K562 (cell line): ENCODE results near the gene MYL6B. TPM values are rescaled to one million over a fixed set of nuclear protein-coding genes. Genes with fewer than 3 reads are reported as not detected.

Experiments used
- ARID2 ChIP-seq: fragments of 450-650 bp; IDR thresholded peaks from 2 replicates; pipeline ENCODE4 v1.6.1; 2017; ENCODE audit warnings: antibody characterized with exemption, mild to moderate bottlenecking
- CBFA2T3 ChIP-seq: fragments of 450-650 bp; IDR thresholded peaks from 2 replicates; pipeline ENCODE4 v1.6.1; 2017
- CHD2 ChIP-seq: IDR thresholded peaks from 2 replicates; pipeline ENCODE4 v1.6.1; 2011; ENCODE audit warnings: low read depth, low read length
- CREM ChIP-seq: IDR thresholded peaks from 2 replicates; pipeline ENCODE4 v1.6.1; 2014; ENCODE audit warnings: antibody characterized with exemption, low read depth
- CXXC5 ChIP-seq: fragments of 250-450 bp; sonication (Bioruptor Pico); IDR thresholded peaks from 2 replicates; pipeline ENCODE4 v1.8.0; 2022; ENCODE audit warnings: inconsistent platforms, mild to moderate bottlenecking, moderate library complexity
- E2F8 ChIP-seq: fragments of 450-650 bp; IDR thresholded peaks from 2 replicates; pipeline ENCODE4 v1.7.1; 2018; ENCODE audit warnings: mild to moderate bottlenecking, low read depth; ENCODE audit not compliant: partially characterized antibody
- EGR1 ChIP-seq: fragments of 450-650 bp; conservative IDR thresholded peaks from 2 replicates; pipeline ENCODE4 v1.6.1; 2017; ENCODE audit warnings: mild to moderate bottlenecking
- EP300 ChIP-seq: IDR thresholded peaks from 2 replicates; pipeline ENCODE4 v1.6.1; 2012; ENCODE audit warnings: low read length, improper control_type of control experiment
- FOXK2 ChIP-seq, 2 experiments: fragments of 450-650 bp; IDR thresholded peaks in 1 of 2; conservative IDR thresholded peaks in 1 of 2; 2 replicates each; pipeline ENCODE4 v1.6.1; 2016; ENCODE audit warnings: low read depth in 2 of 2, mild to moderate bottlenecking in 1 of 2
- GABPB1 ChIP-seq: sonication (generic); formaldehyde crosslinking; IDR thresholded peaks from 2 replicates; pipeline ENCODE4 v1.8.0; 2022; ENCODE audit warnings: mild to moderate bottlenecking, missing genetic modification reagents
- GATAD2B ChIP-seq: fragments of 450-650 bp; IDR thresholded peaks from 2 replicates; pipeline ENCODE4 v1.6.1; 2017; ENCODE audit warnings: mild to moderate bottlenecking, borderline replicate concordance
- HCFC1 ChIP-seq: IDR thresholded peaks from 2 replicates; pipeline ENCODE4 v1.6.1; 2012; ENCODE audit warnings: low read depth, low read length, improper control_type of control experiment
- HDAC1 ChIP-seq, 2 experiments: fragments of 450-650 bp; IDR thresholded peaks; 2 replicates each; pipeline ENCODE4 v1.6.1; 2016 to 2017; ENCODE audit warnings: inconsistent platforms in 1 of 2, mild to moderate bottlenecking in 1 of 2, moderate library complexity in 1 of 2
- HDAC2 ChIP-seq: fragments of 450-650 bp; IDR thresholded peaks from 2 replicates; pipeline ENCODE4 v1.6.1; 2016; ENCODE audit warnings: mild to moderate bottlenecking
- HMGN3 ChIP-seq: IDR thresholded peaks from 2 replicates; pipeline ENCODE4 v1.6.1; 2011; ENCODE audit warnings: borderline replicate concordance, low read depth, mild to moderate bottlenecking, mixed read lengths, low read length; ENCODE audit not compliant: insufficient read length; ENCODE audit errors: extremely low read depth
- JUN ChIP-seq, 2 experiments: sonication (generic) in 1 of 2; formaldehyde crosslinking in 1 of 2; IDR thresholded peaks; 2 replicates each; pipeline versions ENCODE4 v1.6.1 to v1.8.0; 2012 to 2022; ENCODE audit warnings: borderline replicate concordance in 2 of 2, mild to moderate bottlenecking in 2 of 2, improper control_type of control experiment in 1 of 2, low read depth in 1 of 2, low read length in 1 of 2, missing genetic modification reagents in 1 of 2
- KLF1 ChIP-seq: fragments of 450-650 bp; IDR thresholded peaks from 2 replicates; pipeline ENCODE4 v1.6.1; 2016; ENCODE audit warnings: missing genetic modification characterization, missing compliant biosample characterization
- NBN ChIP-seq: fragments of 450-650 bp; IDR thresholded peaks from 2 replicates; pipeline ENCODE4 v1.6.1; 2016; ENCODE audit warnings: low read depth, mild to moderate bottlenecking
- NFRKB ChIP-seq: fragments of 450-650 bp; IDR thresholded peaks from 2 replicates; pipeline ENCODE4 v1.6.1; 2016; ENCODE audit warnings: low read depth
- NR2C1 ChIP-seq, 2 experiments: fragments of 450-650 bp; IDR thresholded peaks; 2 replicates each; pipeline ENCODE4 v1.6.1; 2017; ENCODE audit warnings: mild to moderate bottlenecking in 2 of 2, antibody characterized with exemption in 1 of 2, inconsistent platforms in 1 of 2, missing compliant biosample characterization in 1 of 2, missing genetic modification characterization in 1 of 2
- POLR2H ChIP-seq: IDR thresholded peaks from 2 replicates; pipeline ENCODE4 v1.6.1; 2016; ENCODE audit warnings: missing genetic modification characterization, low read depth, mild to moderate bottlenecking, control low read depth, missing compliant biosample characterization, moderate library complexity
- SIN3A ChIP-seq, 2 experiments: fragments of 150-350 bp in 1 of 2; IDR thresholded peaks; 2 replicates each; pipeline ENCODE4 v1.6.1; 2011 to 2016; ENCODE audit warnings: borderline replicate concordance in 2 of 2, low read depth in 2 of 2, low read length in 2 of 2, mild to moderate bottlenecking in 2 of 2, moderate library complexity in 2 of 2; ENCODE audit not compliant: control insufficient read depth in 1 of 2
- SMAD1 ChIP-seq: fragments of 150-350 bp; IDR thresholded peaks from 2 replicates; pipeline ENCODE4 v1.6.1; 2014; ENCODE audit warnings: low read length, low read depth; ENCODE audit not compliant: partially characterized antibody
- TAF1 ChIP-seq: IDR thresholded peaks from 2 replicates; pipeline ENCODE4 v1.6.1; 2011; ENCODE audit warnings: mild to moderate bottlenecking, low read length, moderate library complexity; ENCODE audit not compliant: insufficient read depth, control insufficient read depth, severe bottlenecking; ENCODE audit errors: extremely low read depth
- YY1 ChIP-seq, 3 experiments: IDR thresholded peaks; 2 replicates each; pipeline ENCODE4 v1.6.1; 2011; ENCODE audit warnings: low read length in 2 of 3, mild to moderate bottlenecking in 2 of 3, moderate library complexity in 2 of 3, borderline replicate concordance in 1 of 3, control low read depth in 1 of 3, low read depth in 1 of 3; ENCODE audit not compliant: insufficient read depth in 3 of 3, insufficient replicate concordance in 2 of 3, control insufficient read depth in 1 of 3, insufficient read length in 1 of 3; ENCODE audit errors: extremely low read depth in 1 of 3
- ZFX ChIP-seq: sonication (generic); formaldehyde crosslinking; IDR thresholded peaks from 2 replicates; pipeline ENCODE4 v1.8.0; 2022; ENCODE audit warnings: mild to moderate bottlenecking, missing genetic modification reagents, moderate library complexity
- polyA plus RNA-seq, 8 experiments: library from polyadenylated mRNA; depleted of rRNA in 4 of 8; stranded (reverse) in 5 of 8; unstranded in 3 of 8; fragments of >200 nt; fragmentation: Nextera tagmentation in 2 of 8; fragmentation: Illumina TruSeq in 1 of 8; extraction: Ambion mirVana in 2 of 8; extraction: Trizol in 1 of 8; gene quantifications; 2 replicates each; pipeline versions ENCODE4 v1.2.1 to v1.2.3, GENCODE V29; 2011 to 2014; ENCODE audit warnings: inconsistent platforms in 1 of 8, missing spikeins in 1 of 8
- total RNA-seq, 7 experiments: library from RNA; depleted of rRNA in 6 of 7; stranded (reverse); fragments of >200 nt in 6 of 7; fragmentation: Illumina TruSeq in 2 of 7; extraction: Trizol in 2 of 7; gene quantifications; 2 replicates each; pipeline versions ENCODE4 v1.2.1 to v1.2.3, GENCODE V29; 2011 to 2021; ENCODE audit warnings: low replicate concordance in 1 of 7

Gene MYL6B
- total and polyA plus RNA-seq, 9 of the 15 experiments (the other 6 are each of a cell fraction or from before 2014, with no cell fraction given), result 42.8 to 77.3 (median 68.6) TPM

- TF ChIP-seq YY1 (IDR thresholded peaks at IDR 0.05; ENCODE audit: borderline replicate concordance in 1 of 3, control insufficient read depth in 1 of 3, extremely low read depth in 1 of 3, insufficient read depth in 3 of 3, insufficient read length in 1 of 3, insufficient replicate concordance in 2 of 3, low read depth in 1 of 3, low read length in 2 of 3), result peak; percentile 47 to 94 (median 88)
- TF ChIP-seq CREM, result peak; percentile 92
- peak; percentile 62 for TF ChIP-seq TAF1
- TF ChIP-seq SIN3A (IDR thresholded peaks at IDR 0.05; ENCODE audit: borderline replicate concordance in 2 of 2, control insufficient read depth in 1 of 2, low read depth in 2 of 2, low read length in 2 of 2), result peak in 1 of 2 experiments; percentile 13; a peak in 2 of 4 replicates
- peak; percentile 79 for TF ChIP-seq CHD2
- TF ChIP-seq FOXK2 (conservative IDR thresholded peaks at IDR 0.05 in 1 of 2, IDR thresholded peaks at IDR 0.05 in 1 of 2; ENCODE audit: low read depth in 2 of 2), result peak; percentile 27 to 60; a peak in 3 of 4 replicates
- no peak for TF ChIP-seq CBFA2T3
- TF ChIP-seq SMAD1, result peak; percentile 30
- no peak for TF ChIP-seq ARID2
- TF ChIP-seq HDAC2, result 0 out of 2 replicates have a peak, but pooled peaks have one; percentile 12
- peak; percentile 43 for TF ChIP-seq E2F8
- TF ChIP-seq NR2C1 (IDR thresholded peaks at IDR 0.05), result peak; percentile 90
- peak; percentile 92 for TF ChIP-seq NR2C1 (tag; IDR thresholded peaks at IDR 0.05)
- TF ChIP-seq HMGN3, result peak; percentile 86
- TF ChIP-seq HCFC1, result peak; percentile 94
- TF ChIP-seq EP300, result peak; percentile 69; the same call in 1 of the 2 replicates
- TF ChIP-seq CXXC5 (CRISPR knock-in tag), result peak; percentile 84
- TF ChIP-seq GABPB1 (CRISPR knock-in tag), result peak; percentile 91
- TF ChIP-seq NFRKB, result peak; percentile 60
- TF ChIP-seq ZFX (CRISPR knock-in tag), result peak; percentile 74
- peak; percentile 73 for TF ChIP-seq EGR1
- peak; percentile 45; the same call in 1 of the 2 replicates for TF ChIP-seq NBN
- peak; percentile 78; the same call in 1 of the 2 replicates for TF ChIP-seq JUN (IDR thresholded peaks at IDR 0.05; ENCODE audit: borderline replicate concordance, low read depth, low read length)
- no peak for TF ChIP-seq JUN (CRISPR knock-in tag; IDR thresholded peaks at IDR 0.05; ENCODE audit: borderline replicate concordance)
- TF ChIP-seq GATAD2B, result peak; percentile 52; the same call in 1 of the 2 replicates
- TF ChIP-seq POLR2H (tag), result peak; percentile 88
- TF ChIP-seq HDAC1 (IDR thresholded peaks at IDR 0.05), result peak; percentile 10 to 67; a peak in 3 of 4 replicates
- TF ChIP-seq KLF1 (tag), result peak; percentile 49; the same call in 1 of the 2 replicates
Observed at GRCh38 chr12:56152132-56152755, at the start of gene MYL6B (continued).
